HUDEP-2 (cell line): ENCODE results near the gene DOCK9.

ENCODE experiments used
- DNase-seq, 76 experiments: peaks; one replicate each; lab custom pipeline; 2025; ENCODE audit not compliant: unreplicated experiment in 76 of 76; lab: John Stamatoyannopoulos, UW

DOCK9 gene

GRCh38 chr13:98783856-98784478 is 193.9 kb downstream of the DOCK9 start:
- DNase-seq, result no peak

GRCh38 chr13:98782654-98783053 is 195.2 kb downstream of the DOCK9 start:
- DNase-seq, result no peak

- DNase-seq, result no peak
Observed at GRCh38 chr13:98781905-98782304, 196.0 kb downstream of the DOCK9 start.

GRCh38 chr13:98781470-98781869 is 196.4 kb downstream of the DOCK9 start:
- DNase-seq, result no peak

- DNase-seq, result no peak
Observed at GRCh38 chr13:98781045-98781444, 196.8 kb downstream of the DOCK9 start.

- no peak for DNase-seq
Observed at GRCh38 chr13:98780451-98780850, 197.4 kb downstream of the DOCK9 start.

GRCh38 chr13:98779695-98780094 is 198.2 kb downstream of the DOCK9 start:
- no peak for DNase-seq

GRCh38 chr13:98778749-98779148 is 199.1 kb downstream of the DOCK9 start:
- DNase-seq, result no peak

- DNase-seq, result no peak
Observed at GRCh38 chr13:98776644-98777043, 201.2 kb downstream of the DOCK9 start.

- no peak for DNase-seq
Observed at GRCh38 chr13:98775844-98776598, 201.8 kb downstream of the DOCK9 start.

GRCh38 chr13:98775386-98775785 is 202.5 kb downstream of the DOCK9 start:
- no peak for DNase-seq

- DNase-seq, result no peak
Observed at GRCh38 chr13:98774776-98775175, 203.1 kb downstream of the DOCK9 start.

GRCh38 chr13:98773921-98774320 is 203.9 kb downstream of the DOCK9 start:
- no peak for DNase-seq

GRCh38 chr13:98772794-98773452 is 204.9 kb downstream of the DOCK9 start:
- no peak for DNase-seq

GRCh38 chr13:98771838-98772611 is 205.8 kb downstream of the DOCK9 start:
- no peak for DNase-seq

- DNase-seq, result no peak
Observed at GRCh38 chr13:98769736-98770135, 208.1 kb downstream of the DOCK9 start.

- no peak for DNase-seq
Observed at GRCh38 chr13:98768522-98768921, 209.3 kb downstream of the DOCK9 start.

- no peak for DNase-seq
Observed at GRCh38 chr13:98766697-98767096, 211.2 kb downstream of the DOCK9 start.

GRCh38 chr13:98765996-98766519 is 211.8 kb downstream of the DOCK9 start:
- DNase-seq, result no peak

- DNase-seq, result no peak
Observed at GRCh38 chr13:98761986-98762616, 215.8 kb downstream of the DOCK9 start.
